Breast epithelium (tissue), 4 donors: ENCODE measurements around the gene ATP6V1G2. TPM values are rescaled to one million over a fixed set of nuclear protein-coding genes. Genes with fewer than 3 reads are reported as not detected.
"Not testable (repeated sequence)": the region's sequence is repeated elsewhere in the genome, so short reads cannot be mapped to it uniquely, and the experiment has no call there.

ENCODE experiments used
- DNase-seq, 2 donors: peaks; one replicate each; pipeline ENCODE4 v3.0.0-alpha.2; 2019; ENCODE audit warnings: low spot score in 2 of 2
- H3K27ac ChIP-seq, 2 donors: fragments of 200-600 bp; sonication (generic) in 1 of 2; one replicate each; pipeline ENCODE4 v1.5.1; 2016 to 2019; ENCODE audit warnings: mild to moderate bottlenecking in 1 of 2
- H3K27me3 ChIP-seq, 2 donors: fragments of 200-600 bp; sonication (generic) in 1 of 2; one replicate each; pipeline versions ENCODE4 v1.5.1 to v1.6.0; 2017 to 2019; ENCODE audit warnings: control low read depth in 1 of 2, mild to moderate bottlenecking in 1 of 2
- H3K36me3 ChIP-seq: fragments of 200-600 bp; one replicate; pipeline ENCODE4 v1.5.1; 2019
- H3K4me1 ChIP-seq, 2 donors: fragments of 200-600 bp; sonication (generic); one replicate each; pipeline ENCODE4 v1.5.1; 2016 to 2019; ENCODE audit warnings: control low read depth in 1 of 2
- H3K4me3 ChIP-seq, 3 donors: fragments of 200-600 bp; sonication (generic); 1 replicate in 2 of 3; 2 replicates in 1 of 3; pipeline ENCODE4 v1.5.1; 2016 to 2019; ENCODE audit warnings: mild to moderate bottlenecking in 3 of 3, moderate library complexity in 2 of 3
- H3K9me3 ChIP-seq, 2 donors: fragments of 200-600 bp; sonication (generic) in 1 of 2; one replicate each; pipeline ENCODE4 v1.5.1; 2016 to 2019; ENCODE audit warnings: control low read depth in 1 of 2
- POLR2A ChIP-seq: fragments of 450-650 bp; IDR thresholded peaks from one replicate; pipeline ENCODE4 v1.6.1; 2016; ENCODE audit warnings: antibody characterized with exemption, mild to moderate bottlenecking, moderate library complexity
- POLR2AphosphoS5 ChIP-seq, 3 donors: sonication (generic); formaldehyde crosslinking; IDR thresholded peaks; one replicate each; pipeline ENCODE4 v1.6.1; 2017; ENCODE audit warnings: antibody characterized with exemption in 3 of 3
- intact Hi-C: fragments of 100-400 bp; cut with DNase I; formaldehyde crosslinking; loops from one replicate; pipeline ENCODE4 v1.15.1; 2023; ENCODE audit warnings: low total_unique reads
- total RNA-seq, 3 donors: library from RNA; depleted of rRNA; stranded (reverse); fragments of >200 nt; gene quantifications; one replicate each; pipeline ENCODE4 v1.1.0, GENCODE V29; 2016
- TF ChIP-seq, protein P1 (sequence below), 3 donors: fragments of 450-650 bp; IDR thresholded peaks; one replicate each; pipeline ENCODE4 v1.5.1; 2016 to 2017; ENCODE audit warnings: antibody characterized with exemption in 3 of 3, mild to moderate bottlenecking in 3 of 3, moderate library complexity in 3 of 3

ATP6V1G2 gene
- total RNA-seq, 3 donors from 2014 or later = 0.44 to 1.8 (median 1.6) TPM

DNA sequence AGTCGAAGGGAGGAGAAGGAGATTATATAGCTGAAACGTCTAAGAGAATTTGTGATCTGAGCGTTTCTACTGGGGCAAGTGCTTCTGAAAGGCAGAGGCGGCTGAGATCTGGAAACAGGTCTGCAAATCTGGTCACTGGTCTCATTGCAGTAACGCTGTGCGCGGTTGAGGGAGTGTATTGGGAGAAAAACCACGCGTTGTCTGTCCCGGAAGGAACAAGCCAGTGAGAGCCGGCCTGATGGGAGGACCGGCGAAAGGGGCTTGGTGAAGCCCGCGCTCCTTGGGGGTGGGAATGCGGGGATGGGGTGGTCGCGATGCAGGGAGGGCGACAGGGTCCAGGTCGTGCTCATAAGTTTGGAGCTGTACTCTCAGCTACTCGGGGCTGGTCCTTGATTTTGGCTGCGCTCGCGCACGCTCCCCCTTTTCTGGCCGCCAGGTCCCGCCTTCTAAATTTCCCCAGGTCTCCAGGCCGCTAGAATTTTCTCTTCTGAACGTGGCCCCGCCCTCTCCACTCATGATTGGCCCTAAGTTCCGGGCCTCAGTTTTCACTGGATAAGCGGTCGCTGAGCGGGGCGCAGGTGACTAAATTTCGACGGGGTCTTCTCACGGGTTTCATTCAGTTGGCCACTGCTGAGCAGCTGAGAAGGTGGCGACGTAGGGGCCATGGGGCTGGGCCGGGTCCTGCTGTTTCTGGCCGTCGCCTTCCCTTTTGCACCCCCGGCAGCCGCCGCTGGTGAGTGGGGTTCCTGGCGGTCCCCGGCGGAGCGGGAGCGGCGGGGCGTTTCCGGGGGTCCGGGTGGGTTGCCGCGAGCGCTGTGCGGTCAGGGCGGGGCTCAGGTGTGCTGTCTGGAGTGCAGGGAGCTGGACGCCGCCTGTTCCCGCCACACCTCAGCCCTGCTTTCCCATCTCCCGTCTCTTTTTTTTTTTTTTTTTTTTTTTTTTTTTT lies 48.6 kb downstream of the ATP6V1G2 start, which contains the start of gene MICB:
Gene MICB (plus strand): TSS at position 615 of the 946 bp plus-strand sequence. CDS start 49 bp downstream, at position 664.
- no peaks in the 10 kb centered on the region for H3K27me3 ChIP-seq
- TF ChIP-seq POLR2AphosphoS5 (IDR thresholded peaks at IDR 0.05) = no peak
- TF ChIP-seq, protein P1, sequence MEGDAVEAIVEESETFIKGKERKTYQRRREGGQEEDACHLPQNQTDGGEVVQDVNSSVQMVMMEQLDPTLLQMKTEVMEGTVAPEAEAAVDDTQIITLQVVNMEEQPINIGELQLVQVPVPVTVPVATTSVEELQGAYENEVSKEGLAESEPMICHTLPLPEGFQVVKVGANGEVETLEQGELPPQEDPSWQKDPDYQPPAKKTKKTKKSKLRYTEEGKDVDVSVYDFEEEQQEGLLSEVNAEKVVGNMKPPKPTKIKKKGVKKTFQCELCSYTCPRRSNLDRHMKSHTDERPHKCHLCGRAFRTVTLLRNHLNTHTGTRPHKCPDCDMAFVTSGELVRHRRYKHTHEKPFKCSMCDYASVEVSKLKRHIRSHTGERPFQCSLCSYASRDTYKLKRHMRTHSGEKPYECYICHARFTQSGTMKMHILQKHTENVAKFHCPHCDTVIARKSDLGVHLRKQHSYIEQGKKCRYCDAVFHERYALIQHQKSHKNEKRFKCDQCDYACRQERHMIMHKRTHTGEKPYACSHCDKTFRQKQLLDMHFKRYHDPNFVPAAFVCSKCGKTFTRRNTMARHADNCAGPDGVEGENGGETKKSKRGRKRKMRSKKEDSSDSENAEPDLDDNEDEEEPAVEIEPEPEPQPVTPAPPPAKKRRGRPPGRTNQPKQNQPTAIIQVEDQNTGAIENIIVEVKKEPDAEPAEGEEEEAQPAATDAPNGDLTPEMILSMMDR (IDR thresholded peaks at IDR 0.05) = peak in 1 of 3 donors; percentile 17
- H3K9me3 ChIP-seq = no peaks in the 10 kb centered on the region
- intact Hi-C loops = no loop called here
- peak within 1 kb of the TSS; percentile 52 to 79 (median 63) for H3K4me3 ChIP-seq
- H3K36me3 ChIP-seq = no peaks in the 10 kb centered on the region
- H3K27ac ChIP-seq = peak within 1 kb of the TSS in 1 of 2 donors; percentile 57
- DNase-seq = peak; percentile 63 to 77
- H3K4me1 ChIP-seq = no peaks in the 10 kb centered on the region

GRCh38 chr6:31496826-31497225 lies 49.6 kb downstream of the ATP6V1G2 start:
- H3K27ac ChIP-seq = peak overlapping the region in 1 of 2 donors; percentile 57
- H3K36me3 ChIP-seq, H3K4me1 ChIP-seq, DNase-seq, intact Hi-C loops, H3K4me3 ChIP-seq, H3K27me3 ChIP-seq, H3K9me3 ChIP-seq: not testable (repeated sequence)

- no peak for TF ChIP-seq POLR2A
- TF ChIP-seq, protein P1 (IDR thresholded peaks at IDR 0.05) = no peak
- TF ChIP-seq POLR2AphosphoS5 (IDR thresholded peaks at IDR 0.05) = no peak
- H3K9me3 ChIP-seq = no peaks in the 10 kb centered on the region
- H3K27ac ChIP-seq = no peak overlapping the region
- no peaks in the 10 kb centered on the region for H3K36me3 ChIP-seq
- H3K4me3 ChIP-seq = no peak overlapping the region
- DNase-seq = no peak
- no peaks in the 10 kb centered on the region for H3K4me1 ChIP-seq
- no peaks in the 10 kb centered on the region for H3K27me3 ChIP-seq
- intact Hi-C loops = no loop called here
These were observed 50.8 kb downstream of the ATP6V1G2 start for GRCh38 chr6:31495580-31495979.

Other genes starting within 250 kb of the ATP6V1G2 start
- gene HLA-B, start 189.4 kb downstream of the ATP6V1G2 start, total RNA-seq = 100 to 1,000 TPM; 532 to 813 (median 727) TPM
- gene MICA, start 143.0 kb downstream of the ATP6V1G2 start, total RNA-seq = 10 to 100 TPM; 14.9 to 28.1 (median 23.6) TPM
- gene MICB, start 48.5 kb downstream of the ATP6V1G2 start, total RNA-seq = 1 to 10 TPM; 2.9 to 4.6 (median 4.0) TPM
- not detected for gene MCCD1, start 17.6 kb downstream of the ATP6V1G2 start, total RNA-seq
- 100 to 1,000 TPM; 315 to 336 (median 334) TPM for gene DDX39B, start 4.6 kb downstream of the ATP6V1G2 start, total RNA-seq
- gene NFKBIL1, start 1.0 kb upstream of the ATP6V1G2 start, total RNA-seq = 10 to 100 TPM; 22.3 to 34.7 (median 26.5) TPM
- gene LTA, start 25.7 kb upstream of the ATP6V1G2 start, total RNA-seq = under 1 TPM in 1 of 3 donors, not detected in 2; 0.29 TPM
- gene TNF, start 29.0 kb upstream of the ATP6V1G2 start, total RNA-seq = under 1 TPM in 2 of 3 donors, not detected in 1; 0.33 to 0.73 TPM
- 1 to 10 TPM in 1 of 3 donors, under 1 TPM in 1, not detected in 1; 0.96 to 1.0 TPM for gene LTB, start 35.8 kb upstream of the ATP6V1G2 start, total RNA-seq
- 10 to 100 TPM in 1 of 3 donors, 1 to 10 TPM in 2; 8.8 to 10.7 (median 9.8) TPM for gene LST1, start 39.7 kb upstream of the ATP6V1G2 start, total RNA-seq
- gene NCR3, start 46.4 kb upstream of the ATP6V1G2 start, total RNA-seq = not detected
- 10 to 100 TPM; 26.9 to 54.1 (median 28.2) TPM for gene AIF1, start 68.6 kb upstream of the ATP6V1G2 start, total RNA-seq
- 10 to 100 TPM; 42.7 to 57.2 (median 57.0) TPM for gene PRRC2A, start 74.1 kb upstream of the ATP6V1G2 start, total RNA-seq
- 100 to 1,000 TPM; 154 to 170 (median 157) TPM for gene BAG6, start 106.1 kb upstream of the ATP6V1G2 start, total RNA-seq
- 1 to 10 TPM; 1.3 to 4.8 (median 4.6) TPM for gene APOM, start 109.3 kb upstream of the ATP6V1G2 start, total RNA-seq
- gene C6orf47, start 114.2 kb upstream of the ATP6V1G2 start, total RNA-seq = 10 to 100 TPM; 20.3 to 27.4 (median 24.8) TPM
- 10 to 100 TPM; 16.2 to 22.2 (median 20.0) TPM for gene GPANK1, start 118.4 kb upstream of the ATP6V1G2 start, total RNA-seq
- gene CSNK2B, start 119.5 kb upstream of the ATP6V1G2 start, total RNA-seq = 100 to 1,000 TPM; 135 to 180 (median 178) TPM
- gene LY6G5B, start 123.4 kb upstream of the ATP6V1G2 start, total RNA-seq = 10 to 100 TPM in 1 of 3 donors, 1 to 10 TPM in 2; 6.2 to 12.7 (median 8.5) TPM
- 1 to 10 TPM in 1 of 3 donors, under 1 TPM in 2; 0.33 to 1.9 (median 0.64) TPM for gene LY6G5C, start 134.5 kb upstream of the ATP6V1G2 start, total RNA-seq
- gene ABHD16A, start 156.7 kb upstream of the ATP6V1G2 start, total RNA-seq = 10 to 100 TPM; 42.6 to 62.6 (median 50.5) TPM
- gene LY6G6F, start 160.3 kb upstream of the ATP6V1G2 start, total RNA-seq = not detected
- gene LY6G6D, start 168.7 kb upstream of the ATP6V1G2 start, total RNA-seq = not detected
- not detected for gene LY6G6C, start 175.1 kb upstream of the ATP6V1G2 start, total RNA-seq
- gene MPIG6B, start 176.8 kb upstream of the ATP6V1G2 start, total RNA-seq = under 1 TPM in 1 of 3 donors, not detected in 2; 0.16 TPM
- 100 to 1,000 TPM in 2 of 3 donors, 10 to 100 TPM in 1; 100.0 to 212 (median 115) TPM for gene DDAH2, start 182.7 kb upstream of the ATP6V1G2 start, total RNA-seq
- 100 to 1,000 TPM; 266 to 325 (median 318) TPM for gene CLIC1, start 189.9 kb upstream of the ATP6V1G2 start, total RNA-seq
- gene MSH5, start 193.4 kb upstream of the ATP6V1G2 start, total RNA-seq = 10 to 100 TPM in 1 of 3 donors, 1 to 10 TPM in 2; 7.9 to 13.4 (median 8.0) TPM
- gene SAPCD1, start 216.0 kb upstream of the ATP6V1G2 start, total RNA-seq = 1 to 10 TPM in 2 of 3 donors, not detected in 1; 1.6 to 2.0 TPM
- gene VWA7, start 230.7 kb upstream of the ATP6V1G2 start, total RNA-seq = 1 to 10 TPM in 1 of 3 donors, under 1 TPM in 1, not detected in 1; under 0.01 to 1.6 TPM
- gene VARS1, start 249.1 kb upstream of the ATP6V1G2 start, total RNA-seq = 10 to 100 TPM; 19.2 to 35.4 (median 26.2) TPM